ENCODE results near the gene GRIN3B.

DNA sequence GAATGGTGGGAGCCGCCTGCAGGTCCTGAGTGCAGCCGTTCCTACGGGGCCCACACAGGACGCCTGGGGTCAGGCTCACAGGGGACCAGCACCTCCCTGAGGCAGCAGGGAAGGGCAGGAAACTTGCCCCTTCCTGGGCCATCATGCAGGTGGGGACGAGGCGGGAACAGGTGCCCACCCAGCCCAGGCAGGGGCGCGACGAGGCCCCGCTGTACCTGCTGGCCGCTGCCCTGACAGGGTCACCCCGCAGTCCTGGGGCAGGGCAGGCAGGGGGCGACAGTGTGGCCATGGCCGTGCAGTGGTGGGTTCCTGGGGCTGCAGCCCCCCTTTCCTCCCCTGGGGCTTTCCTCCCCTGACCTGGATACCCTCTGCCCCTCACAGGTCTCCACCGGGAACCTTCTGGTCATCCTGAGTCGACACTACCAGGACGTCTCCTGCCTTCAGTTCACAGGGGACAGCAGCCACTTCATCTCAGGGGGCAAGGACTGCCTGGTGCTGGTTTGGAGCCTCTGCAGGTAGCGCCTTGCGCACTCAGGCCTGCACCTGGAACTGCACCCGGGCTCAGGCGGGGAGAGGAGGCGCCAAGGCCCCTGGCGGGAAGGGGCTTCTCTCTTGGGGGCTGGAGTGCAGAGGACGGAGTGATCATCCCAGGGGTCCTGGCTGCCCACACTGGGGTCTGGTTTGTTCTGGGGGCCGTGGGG is 10.7 kb upstream of the GRIN3B start:
- TF ChIP-seq, protein P1, sequence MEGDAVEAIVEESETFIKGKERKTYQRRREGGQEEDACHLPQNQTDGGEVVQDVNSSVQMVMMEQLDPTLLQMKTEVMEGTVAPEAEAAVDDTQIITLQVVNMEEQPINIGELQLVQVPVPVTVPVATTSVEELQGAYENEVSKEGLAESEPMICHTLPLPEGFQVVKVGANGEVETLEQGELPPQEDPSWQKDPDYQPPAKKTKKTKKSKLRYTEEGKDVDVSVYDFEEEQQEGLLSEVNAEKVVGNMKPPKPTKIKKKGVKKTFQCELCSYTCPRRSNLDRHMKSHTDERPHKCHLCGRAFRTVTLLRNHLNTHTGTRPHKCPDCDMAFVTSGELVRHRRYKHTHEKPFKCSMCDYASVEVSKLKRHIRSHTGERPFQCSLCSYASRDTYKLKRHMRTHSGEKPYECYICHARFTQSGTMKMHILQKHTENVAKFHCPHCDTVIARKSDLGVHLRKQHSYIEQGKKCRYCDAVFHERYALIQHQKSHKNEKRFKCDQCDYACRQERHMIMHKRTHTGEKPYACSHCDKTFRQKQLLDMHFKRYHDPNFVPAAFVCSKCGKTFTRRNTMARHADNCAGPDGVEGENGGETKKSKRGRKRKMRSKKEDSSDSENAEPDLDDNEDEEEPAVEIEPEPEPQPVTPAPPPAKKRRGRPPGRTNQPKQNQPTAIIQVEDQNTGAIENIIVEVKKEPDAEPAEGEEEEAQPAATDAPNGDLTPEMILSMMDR (tag by site-specific recombination; IDR thresholded peaks at IDR 0.05), result peak; percentile 56; the same call in 1 of the 2 replicates
- no peak for TF ChIP-seq ZNF24 (tag by site-specific recombination; IDR thresholded peaks at IDR 0.05)
- TF ChIP-seq, protein P2, sequence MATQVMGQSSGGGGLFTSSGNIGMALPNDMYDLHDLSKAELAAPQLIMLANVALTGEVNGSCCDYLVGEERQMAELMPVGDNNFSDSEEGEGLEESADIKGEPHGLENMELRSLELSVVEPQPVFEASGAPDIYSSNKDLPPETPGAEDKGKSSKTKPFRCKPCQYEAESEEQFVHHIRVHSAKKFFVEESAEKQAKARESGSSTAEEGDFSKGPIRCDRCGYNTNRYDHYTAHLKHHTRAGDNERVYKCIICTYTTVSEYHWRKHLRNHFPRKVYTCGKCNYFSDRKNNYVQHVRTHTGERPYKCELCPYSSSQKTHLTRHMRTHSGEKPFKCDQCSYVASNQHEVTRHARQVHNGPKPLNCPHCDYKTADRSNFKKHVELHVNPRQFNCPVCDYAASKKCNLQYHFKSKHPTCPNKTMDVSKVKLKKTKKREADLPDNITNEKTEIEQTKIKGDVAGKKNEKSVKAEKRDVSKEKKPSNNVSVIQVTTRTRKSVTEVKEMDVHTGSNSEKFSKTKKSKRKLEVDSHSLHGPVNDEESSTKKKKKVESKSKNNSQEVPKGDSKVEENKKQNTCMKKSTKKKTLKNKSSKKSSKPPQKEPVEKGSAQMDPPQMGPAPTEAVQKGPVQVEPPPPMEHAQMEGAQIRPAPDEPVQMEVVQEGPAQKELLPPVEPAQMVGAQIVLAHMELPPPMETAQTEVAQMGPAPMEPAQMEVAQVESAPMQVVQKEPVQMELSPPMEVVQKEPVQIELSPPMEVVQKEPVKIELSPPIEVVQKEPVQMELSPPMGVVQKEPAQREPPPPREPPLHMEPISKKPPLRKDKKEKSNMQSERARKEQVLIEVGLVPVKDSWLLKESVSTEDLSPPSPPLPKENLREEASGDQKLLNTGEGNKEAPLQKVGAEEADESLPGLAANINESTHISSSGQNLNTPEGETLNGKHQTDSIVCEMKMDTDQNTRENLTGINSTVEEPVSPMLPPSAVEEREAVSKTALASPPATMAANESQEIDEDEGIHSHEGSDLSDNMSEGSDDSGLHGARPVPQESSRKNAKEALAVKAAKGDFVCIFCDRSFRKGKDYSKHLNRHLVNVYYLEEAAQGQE (tag by site-specific recombination; IDR thresholded peaks at IDR 0.05), result no peak
- no peak for TF ChIP-seq ZNF266 (tag by site-specific recombination; IDR thresholded peaks at IDR 0.05; ENCODE audit: low read depth)
- TF ChIP-seq, protein P3, sequence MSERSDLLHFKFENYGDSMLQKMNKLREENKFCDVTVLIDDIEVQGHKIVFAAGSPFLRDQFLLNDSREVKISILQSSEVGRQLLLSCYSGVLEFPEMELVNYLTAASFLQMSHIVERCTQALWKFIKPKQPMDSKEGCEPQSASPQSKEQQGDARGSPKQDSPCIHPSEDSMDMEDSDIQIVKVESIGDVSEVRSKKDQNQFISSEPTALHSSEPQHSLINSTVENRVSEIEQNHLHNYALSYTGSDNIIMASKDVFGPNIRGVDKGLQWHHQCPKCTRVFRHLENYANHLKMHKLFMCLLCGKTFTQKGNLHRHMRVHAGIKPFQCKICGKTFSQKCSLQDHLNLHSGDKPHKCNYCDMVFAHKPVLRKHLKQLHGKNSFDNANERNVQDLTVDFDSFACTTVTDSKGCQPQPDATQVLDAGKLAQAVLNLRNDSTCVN (tag by site-specific recombination; optimal IDR thresholded peaks at IDR 0.05), result no peak
- no peak for TF ChIP-seq ZNF23 (tag by site-specific recombination; IDR thresholded peaks at IDR 0.05; ENCODE audit: borderline replicate concordance)
- TF ChIP-seq ZNF48 (tag by site-specific recombination; IDR thresholded peaks at IDR 0.05), result no peak
- TF ChIP-seq, protein P4, sequence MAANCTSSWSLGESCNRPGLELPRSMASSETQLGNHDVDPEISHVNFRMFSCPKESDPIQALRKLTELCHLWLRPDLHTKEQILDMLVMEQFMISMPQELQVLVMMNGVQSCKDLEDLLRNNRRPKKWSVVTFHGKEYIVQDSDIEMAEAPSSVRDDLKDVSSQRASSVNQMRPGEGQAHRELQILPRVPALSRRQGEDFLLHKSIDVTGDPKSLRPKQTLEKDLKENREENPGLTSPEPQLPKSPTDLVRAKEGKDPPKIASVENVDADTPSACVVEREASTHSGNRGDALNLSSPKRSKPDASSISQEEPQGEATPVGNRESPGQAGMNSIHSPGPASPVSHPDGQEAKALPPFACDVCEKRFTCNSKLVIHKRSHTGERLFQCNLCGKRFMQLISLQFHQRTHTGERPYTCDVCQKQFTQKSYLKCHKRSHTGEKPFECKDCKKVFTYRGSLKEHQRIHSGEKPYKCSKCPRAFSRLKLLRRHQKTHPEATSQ (tag by site-specific recombination; IDR thresholded peaks at IDR 0.05), result no peak
- TF ChIP-seq, protein P5, sequence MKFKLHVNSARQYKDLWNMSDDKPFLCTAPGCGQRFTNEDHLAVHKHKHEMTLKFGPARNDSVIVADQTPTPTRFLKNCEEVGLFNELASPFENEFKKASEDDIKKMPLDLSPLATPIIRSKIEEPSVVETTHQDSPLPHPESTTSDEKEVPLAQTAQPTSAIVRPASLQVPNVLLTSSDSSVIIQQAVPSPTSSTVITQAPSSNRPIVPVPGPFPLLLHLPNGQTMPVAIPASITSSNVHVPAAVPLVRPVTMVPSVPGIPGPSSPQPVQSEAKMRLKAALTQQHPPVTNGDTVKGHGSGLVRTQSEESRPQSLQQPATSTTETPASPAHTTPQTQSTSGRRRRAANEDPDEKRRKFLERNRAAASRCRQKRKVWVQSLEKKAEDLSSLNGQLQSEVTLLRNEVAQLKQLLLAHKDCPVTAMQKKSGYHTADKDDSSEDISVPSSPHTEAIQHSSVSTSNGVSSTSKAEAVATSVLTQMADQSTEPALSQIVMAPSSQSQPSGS (tag by site-specific recombination; IDR thresholded peaks at IDR 0.05; ENCODE audit: low read depth), result no peak
